ENCODE results near the gene PACSIN1.
"Not testable (repeated sequence)": the region's sequence is repeated elsewhere in the genome, so short reads cannot be mapped to it uniquely, and the experiment has no call there.

PACSIN1 gene

DNA sequence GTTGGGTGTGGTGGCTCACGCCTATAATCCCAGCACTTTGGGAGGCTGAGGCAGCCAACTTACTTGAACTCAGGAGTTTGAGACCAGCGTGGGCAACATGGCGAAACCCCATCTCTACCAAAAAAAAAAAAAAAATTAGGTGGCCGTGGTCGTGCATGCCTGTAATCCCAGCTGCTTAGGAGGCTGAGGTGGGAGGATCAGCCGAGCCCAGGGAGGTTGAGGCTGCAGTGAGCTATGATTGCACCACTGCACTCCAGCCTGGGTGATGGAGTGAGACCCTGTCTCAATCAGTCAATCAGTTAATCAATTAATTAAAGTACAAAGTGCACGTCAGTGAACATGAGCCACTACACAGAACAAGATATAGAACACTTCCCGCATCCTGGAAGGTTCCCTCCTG is 21.0 kb downstream of the PACSIN1 start:
- not testable (repeated sequence) for DNase-seq

DNA sequence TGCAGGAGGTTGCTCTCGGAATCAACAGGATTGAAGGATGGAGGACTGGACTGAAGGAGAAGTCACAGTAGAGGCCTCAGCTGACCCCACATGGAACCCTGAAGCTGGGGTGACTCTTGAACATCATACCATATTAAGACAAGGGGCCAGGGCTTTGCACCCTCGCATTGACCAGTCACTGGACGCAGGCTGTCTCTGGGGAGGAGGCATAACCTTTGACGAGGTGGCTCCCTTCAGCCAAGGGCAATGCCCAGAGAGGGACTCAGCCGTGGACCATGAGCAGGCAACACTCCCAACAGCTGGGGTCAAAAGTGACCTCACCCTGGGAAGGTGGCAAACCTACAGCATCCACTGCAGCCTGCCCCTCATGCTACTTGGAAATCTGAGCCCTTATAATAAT is 21.7 kb downstream of the PACSIN1 start:
- no peak for DNase-seq

DNA sequence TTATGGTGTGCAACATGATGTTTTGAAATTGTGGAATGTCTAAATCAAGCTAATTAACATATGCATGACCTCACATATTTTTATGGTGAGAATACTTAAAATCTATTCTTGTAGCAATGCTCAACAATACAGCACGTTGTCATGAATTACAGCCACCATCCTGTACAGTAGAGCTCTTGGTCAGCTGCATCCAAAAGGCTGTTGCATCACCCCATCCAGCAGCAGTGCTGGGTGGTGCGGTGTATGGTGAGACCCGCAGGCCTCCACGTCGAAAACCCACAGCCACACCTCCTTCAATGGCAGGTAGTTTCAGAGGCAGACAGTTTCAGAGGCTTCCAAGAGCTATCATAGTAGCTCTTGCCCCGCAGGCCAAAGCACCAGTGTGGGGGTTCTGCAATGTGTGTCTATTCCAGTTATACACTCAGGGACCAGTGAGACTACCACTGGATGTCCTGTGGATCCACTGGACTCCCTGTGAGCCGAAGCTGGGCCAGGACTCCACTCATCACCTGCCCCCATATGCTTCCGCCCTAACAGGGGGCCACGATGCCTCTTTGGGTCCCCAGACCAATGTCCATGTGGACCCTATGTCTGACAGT is 23.4 kb downstream of the PACSIN1 start:
- DNase-seq = no peak

DNA sequence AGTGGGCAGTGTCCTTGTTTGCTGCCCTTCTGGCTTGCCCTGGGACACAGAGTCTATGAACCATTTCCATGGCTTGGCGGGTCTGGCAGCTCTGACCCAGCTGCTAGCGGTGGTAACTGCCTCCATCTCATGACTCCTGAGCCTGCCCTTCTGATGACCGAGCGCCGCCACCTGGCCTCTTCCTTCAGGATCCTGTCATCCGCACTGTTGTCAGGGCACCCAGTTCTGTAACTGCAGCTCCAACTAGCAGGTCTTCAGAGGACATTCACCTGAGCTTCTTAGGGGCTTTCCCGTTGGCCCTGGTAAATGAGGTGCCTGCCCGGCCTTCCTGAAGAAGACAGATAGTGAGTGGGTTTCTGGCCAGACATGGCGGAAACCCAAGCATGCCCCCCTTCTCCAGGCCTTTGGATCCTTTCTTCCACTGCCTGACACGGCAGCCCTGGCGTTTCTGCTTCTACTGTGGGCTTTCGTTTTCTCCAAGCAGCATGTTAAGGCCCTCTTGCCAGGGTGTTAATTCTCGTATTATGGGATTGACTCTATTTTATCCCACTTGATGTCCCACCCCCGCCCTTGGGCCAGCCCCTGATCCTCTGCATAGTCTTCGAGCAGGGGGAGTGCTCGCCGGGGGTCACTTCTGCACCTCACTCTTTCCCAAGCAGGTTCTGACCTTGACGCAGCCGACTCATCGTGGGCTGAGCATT is 24.7 kb downstream of the PACSIN1 start:
- DNase-seq = no peak

DNA sequence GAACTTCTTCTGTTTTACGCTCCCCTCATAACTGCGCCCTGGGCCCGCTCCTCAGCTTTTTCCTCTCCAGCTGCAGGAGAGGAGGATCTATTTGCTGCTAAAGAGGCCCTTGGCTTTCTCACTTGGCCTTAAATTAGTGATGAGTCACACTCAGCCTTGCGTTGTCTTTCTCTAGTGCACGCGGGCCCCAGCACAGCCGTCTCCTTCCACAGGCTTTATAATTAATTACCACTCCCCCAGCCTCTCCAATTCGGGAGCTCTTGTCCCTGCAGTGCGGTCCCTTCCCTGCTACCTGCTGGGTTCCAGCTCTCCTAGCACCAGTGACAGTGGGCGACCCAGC is 25.2 kb downstream of the PACSIN1 start:
- DNase-seq = no peak

DNA sequence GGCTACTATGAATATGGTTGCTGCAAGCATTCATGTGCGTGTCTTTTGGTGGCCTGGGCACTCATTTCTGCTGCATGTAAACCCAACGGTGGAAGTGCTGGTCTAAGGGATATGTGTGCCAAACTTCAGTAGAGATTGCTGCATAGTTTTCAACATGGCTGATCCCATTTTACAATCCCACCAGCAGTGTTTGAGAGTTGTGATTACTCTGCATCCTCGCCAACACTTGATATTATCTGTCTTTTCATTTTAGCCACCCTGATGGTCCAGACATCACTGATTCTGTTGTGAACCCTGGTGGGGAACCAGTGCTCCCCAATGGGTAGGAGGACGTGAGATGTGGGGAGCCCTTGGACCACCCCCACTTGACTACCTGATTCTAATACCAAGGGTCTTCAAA is 27.5 kb downstream of the PACSIN1 start:
- no peak for DNase-seq

DNA sequence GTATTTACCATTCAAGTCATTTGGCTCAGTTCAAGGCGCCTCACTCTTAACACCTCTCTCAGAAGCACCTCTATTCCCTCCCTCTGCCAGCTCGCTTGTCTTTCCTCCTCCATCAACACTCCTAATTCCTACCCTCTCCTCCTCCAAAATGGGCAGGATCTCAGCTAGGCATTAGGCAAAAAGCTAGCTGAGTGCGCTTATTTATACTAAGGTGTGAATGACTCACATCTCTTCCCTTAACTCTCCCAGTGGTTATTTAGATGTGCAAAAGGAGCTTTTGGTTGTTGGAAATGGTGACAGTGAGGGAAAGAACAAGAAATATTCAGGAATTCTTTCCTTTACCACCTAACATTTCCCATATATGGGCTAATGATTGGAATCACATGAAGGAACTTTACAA is 29.1 kb downstream of the PACSIN1 start:
- no peak for DNase-seq

DNA sequence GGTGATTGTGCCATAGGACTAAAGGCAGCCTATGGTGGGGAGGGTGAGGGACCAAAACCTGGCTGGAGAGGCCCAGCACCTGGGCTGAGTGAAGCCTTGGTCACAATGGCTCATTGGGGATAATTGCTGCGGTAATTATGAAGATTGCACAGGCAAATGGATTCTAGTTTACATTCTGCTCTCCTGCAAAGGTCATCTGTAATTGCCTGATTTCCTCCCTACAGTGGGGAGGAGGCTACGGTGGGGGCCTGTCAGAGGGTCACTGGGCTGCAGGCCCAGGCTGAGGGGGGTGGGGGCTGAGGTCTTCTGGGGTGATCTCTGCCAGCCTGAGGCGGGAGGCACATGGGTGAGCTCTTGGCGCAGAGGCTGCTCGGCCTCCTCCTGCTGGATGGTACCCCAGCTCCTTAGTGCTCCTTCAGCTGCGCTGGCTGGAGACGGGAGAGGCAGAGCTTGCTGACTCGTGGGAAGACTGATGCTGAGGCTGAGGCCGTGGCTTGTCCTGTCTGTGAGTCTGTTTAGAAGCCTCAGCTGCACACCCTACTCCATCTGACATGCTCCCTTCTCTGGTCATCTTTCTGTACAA is 30.3 kb downstream of the PACSIN1 start:
- DNase-seq = no peak

DNA sequence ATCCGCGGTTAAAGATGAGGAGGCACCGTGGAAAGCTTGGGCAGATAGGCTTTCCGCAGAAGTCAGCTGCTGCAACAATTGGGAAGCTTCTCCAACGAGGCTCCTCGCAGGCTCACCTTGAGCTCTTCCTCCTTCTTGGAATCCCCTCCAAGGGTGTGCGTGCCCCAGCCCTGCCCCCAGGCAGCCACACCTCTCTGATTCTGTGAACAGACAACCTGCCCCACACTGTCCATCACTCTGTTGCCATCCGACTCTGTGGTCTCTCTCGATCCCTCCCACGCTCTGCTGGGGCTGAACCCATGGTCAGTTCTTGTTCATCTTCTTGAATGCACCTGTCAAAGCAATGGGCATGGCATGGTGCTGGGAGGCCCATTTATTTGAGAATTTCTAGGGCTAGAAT is 31.5 kb downstream of the PACSIN1 start:
- no peak for DNase-seq

DNA sequence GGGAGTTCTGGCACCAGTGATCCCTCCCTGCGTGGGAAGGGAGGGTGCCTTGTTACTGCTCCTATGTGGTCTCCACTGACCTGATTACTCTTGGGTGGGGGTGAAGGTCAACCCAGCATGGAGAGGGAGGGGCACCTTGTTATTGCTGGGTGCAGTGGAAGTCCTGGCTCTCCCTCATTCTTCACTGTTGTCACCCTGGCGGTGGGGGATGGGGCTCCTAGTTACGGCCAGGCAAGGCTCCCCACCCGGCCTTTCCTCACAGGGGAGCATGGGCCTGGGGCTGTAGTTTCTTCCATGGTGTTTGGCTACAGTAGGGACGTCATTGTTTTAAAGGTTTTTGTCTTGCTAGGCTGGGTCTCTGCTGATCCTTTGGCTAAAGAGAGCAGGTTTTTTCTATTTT is 40.8 kb downstream of the PACSIN1 start:
- DNase-seq = no peak

DNA sequence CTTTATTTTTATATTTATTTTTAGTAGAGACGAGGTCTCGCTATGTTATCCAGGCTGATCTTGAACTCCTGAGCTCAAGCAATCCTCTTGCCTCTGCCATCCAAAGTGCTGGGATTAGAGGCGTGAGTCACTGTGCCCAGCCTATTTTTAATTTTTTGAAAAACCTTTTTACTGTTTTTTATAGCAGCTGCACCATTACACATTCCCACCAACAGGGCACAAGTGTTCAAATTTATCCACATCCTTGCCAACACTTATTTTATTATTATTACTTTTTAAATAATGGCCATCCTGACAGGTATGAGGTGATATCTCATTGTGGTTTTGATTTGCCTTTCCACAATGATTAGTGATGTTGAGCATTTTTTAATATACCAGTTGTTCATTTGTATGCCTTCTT is 42.5 kb downstream of the PACSIN1 start:
- DNase-seq = no peak

DNA sequence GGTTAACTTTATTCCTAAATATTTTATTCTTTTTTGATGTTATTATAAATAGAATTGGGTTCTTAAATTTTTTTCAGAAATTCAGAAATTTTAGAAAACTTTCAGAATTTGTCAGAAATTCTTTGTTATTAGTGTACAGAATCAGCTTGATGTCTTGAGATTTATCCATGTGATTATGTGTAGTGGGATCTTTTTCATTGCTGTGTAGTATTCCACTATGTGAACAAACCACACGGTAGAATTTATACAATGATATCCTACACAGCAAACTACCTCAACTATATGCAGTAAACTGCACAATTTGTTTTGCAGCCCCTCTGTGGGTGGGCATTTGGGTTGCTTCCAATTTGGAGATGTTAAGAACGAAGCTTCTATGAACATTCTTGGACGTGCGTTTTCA is 43.9 kb downstream of the PACSIN1 start:
- no peak for DNase-seq

DNA sequence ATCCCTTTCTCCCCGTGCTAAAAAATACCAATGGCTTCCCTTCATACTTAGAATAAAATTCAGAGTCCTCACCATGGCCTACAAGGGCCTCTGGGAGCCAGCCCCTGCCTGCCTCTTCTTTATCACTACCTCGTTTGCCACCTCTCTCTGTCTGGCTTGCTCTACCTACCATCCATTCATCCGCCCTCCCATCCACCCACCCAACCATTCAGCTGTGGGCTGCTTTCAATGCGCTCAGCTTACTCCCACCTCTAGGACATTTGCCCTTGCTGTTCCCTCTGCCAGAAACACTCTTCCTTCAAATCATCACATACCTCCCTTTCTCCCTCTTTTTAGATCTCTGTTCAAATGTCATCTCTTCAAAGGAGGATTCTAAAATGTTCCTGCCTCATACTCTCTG is 44.4 kb downstream of the PACSIN1 start:
- no peak for DNase-seq

DNA sequence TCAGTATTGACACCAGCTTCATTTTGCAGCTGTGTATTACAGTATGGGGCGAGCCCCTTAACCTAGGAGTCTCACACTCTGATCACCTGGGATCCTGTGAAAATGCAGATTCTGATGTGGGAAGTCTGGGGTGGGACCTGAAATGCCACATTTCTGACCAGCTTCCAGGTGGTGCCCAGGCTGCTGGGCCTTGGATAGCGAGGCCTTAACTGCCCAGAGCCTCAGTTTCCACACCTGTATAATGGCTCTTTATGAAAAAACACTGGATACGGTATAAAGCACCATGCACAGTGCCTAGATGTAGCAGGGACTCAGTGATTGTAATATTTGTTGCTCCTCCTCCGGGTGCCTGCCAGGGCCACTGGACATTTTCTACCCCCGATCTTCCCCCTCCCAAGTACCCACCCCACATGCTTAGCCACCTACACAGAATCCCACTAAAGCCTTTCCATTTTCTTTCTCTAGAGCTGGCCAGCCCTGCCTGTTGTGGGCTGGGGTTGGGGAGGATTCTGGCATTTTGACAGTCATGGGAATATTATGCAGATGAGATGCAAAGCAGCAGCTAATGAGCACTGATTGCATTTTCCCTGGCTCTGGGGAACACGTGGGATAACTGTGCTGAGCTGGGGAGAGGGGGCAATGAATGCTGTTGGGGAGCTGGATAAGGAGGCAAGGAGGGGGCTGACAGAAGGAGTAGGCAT is 45.5 kb downstream of the PACSIN1 start:
- DNase-seq = no peak

DNA sequence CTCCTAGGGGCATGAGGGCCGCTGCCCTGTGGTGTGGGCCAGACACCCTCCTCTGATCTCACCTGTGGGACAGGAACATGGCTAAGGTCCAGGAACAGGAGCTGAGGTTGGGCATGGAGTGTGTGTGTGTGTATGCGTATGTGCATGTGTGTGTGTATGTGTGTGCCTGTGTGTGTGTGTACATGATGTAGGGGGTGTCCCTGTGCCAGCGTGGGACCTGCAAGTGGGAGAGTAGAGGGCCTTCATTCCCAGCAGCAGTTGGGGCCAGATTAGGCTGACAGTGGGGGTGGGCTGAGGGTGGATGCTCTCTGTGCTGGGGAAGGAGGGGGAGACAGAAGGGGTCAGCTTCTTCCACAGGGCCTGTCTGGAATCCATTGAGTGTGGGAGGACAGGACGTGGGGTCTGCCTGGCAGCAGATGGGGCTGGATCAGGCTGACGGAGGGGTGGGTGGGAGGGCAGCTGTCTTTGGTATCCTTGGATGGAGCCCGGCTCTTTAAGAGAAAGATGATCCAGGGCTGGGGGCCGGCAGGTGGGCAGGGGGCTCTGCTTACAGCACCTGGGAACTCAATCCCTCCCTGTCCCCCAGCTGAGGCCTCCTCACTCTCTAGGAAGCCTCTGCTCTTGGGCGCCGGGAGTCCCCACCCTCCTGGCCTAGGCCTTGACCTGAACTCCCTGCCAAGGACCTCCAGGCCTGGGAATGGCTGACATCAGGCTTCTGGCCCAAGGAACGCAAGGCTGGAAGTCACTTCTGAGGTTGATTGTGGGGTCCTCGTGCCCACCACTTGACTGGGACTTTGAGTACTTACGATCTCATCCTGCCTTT is 46.2 kb downstream of the PACSIN1 start:
- no peak for DNase-seq

DNA sequence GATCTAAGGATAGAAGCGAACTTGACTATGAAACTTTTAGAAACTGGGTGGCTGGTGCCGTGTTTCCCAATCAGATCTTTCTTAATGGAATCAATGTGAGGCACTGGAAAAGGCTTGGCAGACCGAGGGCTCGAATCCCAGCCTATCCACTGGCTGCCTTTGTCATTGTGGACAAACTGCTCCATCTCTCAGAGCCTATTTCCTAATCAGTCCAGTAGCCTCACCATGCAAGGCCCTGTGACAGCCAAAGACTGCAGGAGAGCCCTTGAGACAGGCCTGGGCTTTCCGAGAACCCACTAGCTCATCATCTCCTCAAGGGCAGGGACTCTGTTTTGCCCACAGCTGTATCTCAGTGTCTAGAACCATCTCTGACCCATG is 46.9 kb downstream of the PACSIN1 start:
- DNase-seq = no peak

DNA sequence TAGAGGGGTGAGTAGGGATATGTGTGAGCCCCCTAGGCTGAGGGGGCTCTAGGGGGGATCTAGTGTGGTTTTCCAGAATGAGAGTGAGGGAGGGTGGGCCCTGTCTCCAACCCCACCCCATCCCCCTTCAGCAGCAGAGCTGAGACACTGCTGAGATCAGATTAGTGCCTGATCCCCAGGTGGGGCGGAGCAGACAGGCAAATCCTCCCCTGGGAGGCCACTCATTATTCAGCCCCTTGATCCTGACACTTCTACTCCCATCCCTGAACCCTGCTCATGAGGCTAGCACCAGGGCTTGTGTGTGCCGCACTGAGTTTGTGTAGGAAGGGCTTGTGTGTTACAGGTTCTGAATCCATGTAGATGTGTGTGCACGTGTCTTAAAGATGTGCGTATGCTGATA is 47.8 kb downstream of the PACSIN1 start:
- DNase-seq = no peak

DNA sequence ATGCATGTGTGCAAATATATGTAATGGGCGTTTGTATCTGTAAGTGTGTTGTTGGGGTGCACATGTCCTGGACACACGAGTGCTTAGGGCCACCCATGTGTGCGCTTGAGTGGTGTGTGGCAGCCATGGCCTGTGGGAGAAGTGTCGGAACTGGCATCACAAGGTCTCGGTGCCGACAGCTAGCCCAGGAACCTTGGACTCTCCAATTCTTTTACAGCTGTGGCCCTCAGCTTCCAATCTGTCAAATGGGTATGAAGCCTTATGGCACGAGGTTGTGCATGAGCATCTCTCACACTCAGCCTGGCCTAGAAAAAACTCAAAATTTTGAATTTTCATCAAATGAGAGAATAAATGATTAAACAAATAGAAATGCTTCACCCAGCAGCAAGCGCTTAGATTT is 48.2 kb downstream of the PACSIN1 start:
- DNase-seq = no peak

DNA sequence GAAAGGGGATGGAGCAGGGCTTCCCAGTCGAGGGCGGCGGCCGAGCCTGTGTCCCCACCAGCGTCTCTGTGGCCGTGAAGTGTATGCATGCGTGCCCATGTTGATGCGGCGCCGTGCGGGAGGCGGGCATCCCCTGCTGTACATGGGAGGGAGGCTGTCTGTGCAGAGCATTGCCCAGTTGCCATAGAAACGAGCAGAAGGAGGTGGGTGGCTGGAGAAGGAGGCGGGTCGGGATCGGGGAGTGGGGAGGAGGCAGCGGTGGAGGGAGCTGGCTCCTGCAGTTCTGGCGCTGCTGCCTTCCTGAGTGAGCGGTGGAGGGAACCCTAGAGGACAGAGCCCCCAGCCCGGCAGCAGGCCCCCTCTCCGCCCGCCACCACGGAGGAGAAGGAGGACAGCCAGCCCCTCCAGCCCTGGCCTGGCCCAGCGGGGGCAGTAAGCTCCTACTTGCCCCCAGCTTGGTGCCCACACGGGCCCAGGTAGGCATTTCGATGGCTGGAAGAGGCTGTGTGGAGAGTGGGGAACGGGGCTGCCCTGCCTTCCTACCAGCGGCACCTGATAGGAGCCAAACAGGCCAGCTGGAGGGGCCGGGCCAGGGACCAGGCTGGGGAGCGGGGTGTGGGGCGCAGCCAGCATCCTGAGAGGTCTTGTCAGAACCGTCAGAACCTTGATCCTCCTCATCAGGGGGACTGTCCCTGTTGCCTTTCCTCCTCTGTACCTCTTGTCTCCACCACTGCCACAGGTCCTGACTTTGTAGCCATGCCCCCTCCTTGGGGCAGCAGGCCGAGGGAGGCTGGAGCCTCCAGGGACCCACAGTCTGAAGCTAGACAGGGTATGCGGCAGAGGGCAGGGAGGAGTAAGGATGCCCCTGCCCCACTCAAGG is 49.0 kb downstream of the PACSIN1 start:
- DNase-seq = no peak

DNA sequence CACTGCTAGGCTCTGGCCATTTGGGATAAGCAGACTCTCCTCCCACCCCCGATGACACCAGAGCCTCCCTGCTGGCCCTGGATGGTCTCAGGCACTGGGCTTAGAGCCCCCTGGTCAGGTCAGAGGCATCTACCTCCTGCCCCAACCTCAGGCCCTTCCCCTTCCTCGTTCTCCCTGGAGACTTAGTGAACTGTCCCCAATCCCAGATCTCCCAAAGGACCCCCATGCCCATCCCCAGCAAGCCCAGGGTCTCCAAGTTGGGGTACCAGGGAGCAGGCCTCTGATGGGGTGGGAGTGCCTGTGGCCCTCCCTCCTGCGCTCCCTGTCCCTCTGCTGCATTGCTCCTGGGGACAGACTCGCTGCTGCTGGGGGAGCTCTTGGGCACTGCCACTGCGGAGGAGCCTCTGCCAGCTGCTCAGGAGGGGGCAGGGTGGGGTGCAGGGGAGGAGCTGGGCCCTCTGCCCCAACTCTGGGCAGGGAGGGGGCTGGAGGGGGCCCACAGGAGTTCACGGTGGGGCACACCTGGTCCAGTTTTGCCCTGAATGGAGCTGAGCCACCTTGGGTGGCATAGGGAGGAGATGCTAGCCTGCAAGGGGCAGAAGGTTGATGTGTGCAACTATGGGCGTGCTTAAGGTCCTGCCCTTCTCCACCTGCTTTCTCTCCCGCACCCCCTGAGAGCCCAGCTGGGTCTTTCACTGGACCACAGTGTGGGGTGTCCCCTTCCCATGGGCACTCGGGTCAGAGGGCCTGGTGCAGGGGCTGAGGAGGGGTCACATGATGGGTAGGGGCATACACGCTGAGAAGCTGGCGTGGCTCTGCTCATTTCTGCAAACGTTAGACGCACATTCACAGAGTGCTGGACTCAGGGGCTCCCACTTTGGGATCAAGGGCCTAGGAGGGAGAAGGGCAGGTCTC is 49.9 kb downstream of the PACSIN1 start:
- no peak for DNase-seq

Measured in activated naive CD4-positive, alpha-beta T cell treated with anti-CD3 and anti-CD28 coated beads, Interleukin-2, amount 50 U/mL, for 16 hours (primary cell).